GM23338 (cell line): Measurements from ENCODE around the gene VAV3. TPM values are rescaled to one million over a fixed set of nuclear protein-coding genes. Genes with fewer than 3 reads are reported as not detected.

Experiments used
- ATAC-seq: fragments of 200-7000 bp; cut with Tn5 transposase; 3 replicates; pipeline ENCODE4 v1.9.1; 2020
- DNase-seq: peaks from one replicate; pipeline ENCODE4 v3.0.0-alpha.2; 2015; ENCODE audit warnings: low spot score
- H2AFZ ChIP-seq: fragments of 200-600 bp; sonication (generic); 2 replicates; pipeline ENCODE4 v1.8.0; 2016; ENCODE audit warnings: antibody characterized with exemption, mild to moderate bottlenecking, moderate library complexity
- H3F3A ChIP-seq: fragments of 200-600 bp; sonication (generic); replicated peaks from 2 replicates; pipeline ENCODE4 v1.8.0; 2017; ENCODE audit warnings: antibody characterized with exemption, mixed run types, low read depth
- H3K27ac ChIP-seq: fragments of 200-600 bp; sonication (generic); 2 replicates; pipeline ENCODE4 v1.6.1; 2016; ENCODE audit warnings: low read depth
- H3K27me3 ChIP-seq: fragments of 200-600 bp; sonication (generic); 2 replicates; pipeline ENCODE4 v1.8.0; 2016; ENCODE audit warnings: mild to moderate bottlenecking, mixed run types, moderate library complexity; ENCODE audit not compliant: insufficient read depth
- H3K36me3 ChIP-seq: fragments of 200-600 bp; sonication (generic); 2 replicates; pipeline ENCODE4 v1.8.0; 2016; ENCODE audit warnings: mild to moderate bottlenecking; ENCODE audit not compliant: insufficient read depth
- H3K4me1 ChIP-seq: fragments of 200-600 bp; sonication (generic); 2 replicates; pipeline ENCODE4 v1.8.0; 2016; ENCODE audit warnings: mild to moderate bottlenecking, moderate library complexity; ENCODE audit not compliant: insufficient read depth
- H3K4me2 ChIP-seq: fragments of 200-600 bp; sonication (generic); 2 replicates; pipeline ENCODE4 v1.7.1; 2017; ENCODE audit warnings: mixed run types
- H3K4me3 ChIP-seq: fragments of 200-600 bp; sonication (generic); 2 replicates; pipeline ENCODE4 v1.6.1; 2016; ENCODE audit warnings: mixed run types
- H3K79me2 ChIP-seq: fragments of 200-600 bp; sonication (generic); replicated peaks from 2 replicates; pipeline ENCODE4 v1.8.0; 2017; ENCODE audit warnings: mild to moderate bottlenecking; ENCODE audit not compliant: insufficient read depth
- H3K9me2 ChIP-seq: fragments of 200-600 bp; sonication (generic); 2 replicates; pipeline ENCODE4 v1.8.0; 2017; ENCODE audit not compliant: insufficient read depth
- H4K20me1 ChIP-seq: fragments of 200-600 bp; sonication (generic); replicated peaks from 2 replicates; pipeline ENCODE4 v1.8.0; 2017; ENCODE audit warnings: mild to moderate bottlenecking; ENCODE audit not compliant: insufficient read depth
- H3K27ac Mint-ChIP-seq: 2 replicates; pipeline ENCODE4 v1.8.0; 2020; ENCODE audit warnings: inconsistent platforms, mild to moderate bottlenecking, moderate library complexity, mixed read lengths
- H3K27me3 Mint-ChIP-seq: 3 replicates; pipeline ENCODE4 v1.8.0; 2022; ENCODE audit warnings: low read depth, mild to moderate bottlenecking, moderate library complexity, mixed read lengths, inconsistent platforms; ENCODE audit not compliant: insufficient read depth, poor library complexity
- H3K36me3 Mint-ChIP-seq: 3 replicates; pipeline ENCODE4 v1.8.0; 2021; ENCODE audit warnings: low read depth, mild to moderate bottlenecking, inconsistent platforms, moderate library complexity, mixed read lengths
- H3K4me1 Mint-ChIP-seq: 3 replicates; pipeline ENCODE4 v1.8.0; 2020; ENCODE audit warnings: mild to moderate bottlenecking, inconsistent platforms, mixed read lengths
- H3K4me3 Mint-ChIP-seq: 3 replicates; pipeline ENCODE4 v1.8.0; 2021; ENCODE audit warnings: moderate library complexity, mild to moderate bottlenecking, inconsistent platforms, mixed read lengths
- H3K9me3 Mint-ChIP-seq: 3 replicates; pipeline ENCODE4 v1.8.0; 2020; ENCODE audit warnings: moderate library complexity, mild to moderate bottlenecking, inconsistent platforms, mixed read lengths
- CREB1 ChIP-seq: fragments of 250-450 bp; sonication (Bioruptor Pico); IDR thresholded peaks from 2 replicates; pipeline ENCODE4 v1.5.0; 2020; ENCODE audit warnings: low read depth, mild to moderate bottlenecking, moderate library complexity
- CTCF ChIP-seq, 2 experiments: fragments of 200-600 bp in 1 of 2; sonication (generic) in 1 of 2; conservative IDR thresholded peaks; 2 replicates each; pipeline versions ENCODE4 v1.5.1 to v1.6.1; 2016 to 2017; ENCODE audit warnings: antibody characterized with exemption in 2 of 2, low read depth in 2 of 2, mild to moderate bottlenecking in 2 of 2, moderate library complexity in 1 of 2
- EZH2 ChIP-seq: fragments of 200-600 bp; sonication (generic); IDR thresholded peaks from one replicate; pipeline ENCODE4 v1.8.0; 2017; ENCODE audit warnings: antibody characterized with exemption, mild to moderate bottlenecking, low read depth; ENCODE audit not compliant: unreplicated experiment
- EZH2phosphoT487 ChIP-seq: fragments of 200-600 bp; sonication (generic); IDR thresholded peaks from one replicate; pipeline ENCODE4 v1.8.1; 2018; ENCODE audit warnings: antibody characterized with exemption; ENCODE audit not compliant: unreplicated experiment
- JUNB ChIP-seq: IDR thresholded peaks from one replicate; pipeline ENCODE4 v1.6.1; 2016; ENCODE audit warnings: antibody characterized with exemption; ENCODE audit not compliant: unreplicated experiment
- POLR2AphosphoS5 ChIP-seq: IDR thresholded peaks from 2 replicates; pipeline ENCODE4 v1.6.1; 2016; ENCODE audit warnings: antibody characterized with exemption, low read depth
- ZNF114 ChIP-seq: fragments of 250-450 bp; sonication (Bioruptor Pico); IDR thresholded peaks from 2 replicates; pipeline ENCODE4 v1.5.0; 2020; ENCODE audit warnings: mild to moderate bottlenecking, moderate library complexity
- ZNF331 ChIP-seq: fragments of 250-450 bp; sonication (Bioruptor Pico); IDR thresholded peaks from 2 replicates; pipeline ENCODE4 v1.5.0; 2020; ENCODE audit warnings: low read depth, mild to moderate bottlenecking, moderate library complexity
- polyA plus RNA-seq: library from polyadenylated mRNA; unstranded; fragments of >200 nt; fragmentation: Nextera tagmentation; extraction: Ambion mirVana; gene quantifications from 2 replicates; pipeline ENCODE4 v1.2.1, GENCODE V29; 2016
- total RNA-seq: library from RNA; depleted of rRNA; stranded (reverse); fragments of >200 nt; shearing (Covaris generic); gene quantifications from 2 replicates; pipeline ENCODE4 v1.2.3, GENCODE V29; 2014
- TF ChIP-seq, protein P1 (sequence below): IDR thresholded peaks from one replicate; pipeline ENCODE4 v1.6.1; 2018; ENCODE audit warnings: antibody characterized with exemption; ENCODE audit not compliant: unreplicated experiment

The VAV3 gene
- total and polyA plus RNA-seq, 2 experiments from 2014 or later: 3.0 to 11.3 TPM

- Histone ChIP-seq H3K9me2 (no peaks in the 10 kb centered on the region), H3K4me1 (peaks cover 14% of the 10 kb centered on the region), H2AFZ (peak overlapping the region; percentile 97), H4K20me1 (no peaks in the 10 kb centered on the region), H3F3A (peaks cover 3% of the 10 kb centered on the region; the same call in 1 of the 2 replicates), H3K4me3 (peak overlapping the region; percentile 96), H3K27me3 (peaks cover 26% of the 10 kb centered on the region), H3K79me2 (peaks cover 17% of the 10 kb centered on the region; the same call in 1 of the 2 replicates), H3K36me3 (no peaks in the 10 kb centered on the region), H3K27ac (no peak overlapping the region), H3K4me2 (peak overlapping the region; percentile 99)
- peaks cover 10% of the 10 kb centered on the region; the same call in 2 of the 3 replicates for H3K4me1 Mint-ChIP-seq
- peaks cover 16% of the 10 kb centered on the region for H3K27me3 Mint-ChIP-seq
- no peaks in the 10 kb centered on the region for H3K36me3 Mint-ChIP-seq
- peak overlapping the region; percentile 93 for H3K4me3 Mint-ChIP-seq
- no peaks in the 10 kb centered on the region for H3K9me3 Mint-ChIP-seq
- TF ChIP-seq EZH2: peak; percentile 28
- peak; percentile 25; the same call in 1 of the 2 replicates for TF ChIP-seq POLR2AphosphoS5
- no peak for TF ChIP-seq ZNF114
- ATAC-seq: peak; percentile 62
- DNase-seq: peak; percentile 81
- no peak overlapping the region for H3K27ac Mint-ChIP-seq
These were observed 457 bp downstream of the VAV3 start for GRCh38 chr1:107964336-107965109.

DNA sequence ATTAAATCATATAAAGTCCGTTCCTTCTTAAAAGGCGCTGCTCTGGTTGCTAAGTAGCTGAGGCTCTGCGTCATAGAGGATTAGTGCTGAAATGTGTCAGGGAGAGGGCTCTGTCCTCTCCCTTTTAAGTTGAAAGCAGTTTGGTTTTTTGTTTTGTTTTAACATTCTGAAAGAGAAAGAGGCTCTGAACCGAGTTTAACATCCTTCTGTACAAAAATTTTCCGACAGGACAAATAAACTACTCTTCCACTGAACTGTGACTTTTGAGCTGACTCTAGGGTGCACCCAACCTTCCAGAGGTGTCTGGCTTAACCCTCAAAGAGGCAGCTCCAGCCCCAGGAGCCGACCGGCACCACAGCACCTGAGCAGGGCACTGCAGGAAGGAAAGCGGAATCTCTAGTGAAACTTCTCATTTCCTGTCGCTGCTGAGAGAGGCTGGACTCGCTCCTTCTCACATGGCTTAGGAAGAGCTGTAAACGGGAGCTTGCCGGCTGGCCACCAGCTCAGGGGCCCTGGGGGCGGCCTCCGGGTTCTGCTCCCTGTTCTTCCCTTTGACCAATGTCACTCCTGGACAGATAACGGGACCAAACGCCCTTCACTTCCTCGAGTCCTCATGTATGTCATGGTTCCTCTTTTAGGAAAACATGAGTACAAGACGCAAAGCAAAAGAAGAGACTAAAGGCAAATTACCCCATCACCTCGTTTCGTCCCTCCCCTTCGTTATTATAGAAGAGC lies 1.2 kb downstream of the VAV3 start:
- H3F3A ChIP-seq: peaks cover 3% of the 10 kb centered on the region; the same call in 1 of the 2 replicates
- H3K4me3 Mint-ChIP-seq: peak overlapping the region; percentile 93
- H3K4me2 ChIP-seq: peak overlapping the region; percentile 99
- ATAC-seq (peak; percentile 39), DNase-seq (peak; percentile 64)
- peak overlapping the region; percentile 96 for H3K4me3 ChIP-seq
- H3K4me1 Mint-ChIP-seq: peaks cover 10% of the 10 kb centered on the region; the same call in 2 of the 3 replicates
- peaks cover 14% of the 10 kb centered on the region for H3K4me1 ChIP-seq
- H3K36me3 ChIP-seq: no peaks in the 10 kb centered on the region
- H3K27me3 Mint-ChIP-seq: peaks cover 16% of the 10 kb centered on the region
- H3K27me3 ChIP-seq: peaks cover 26% of the 10 kb centered on the region
- no peaks in the 10 kb centered on the region for H3K9me3 Mint-ChIP-seq
- H3K27ac ChIP-seq: no peak overlapping the region
- peaks cover 17% of the 10 kb centered on the region; the same call in 1 of the 2 replicates for H3K79me2 ChIP-seq
- no peaks in the 10 kb centered on the region for H4K20me1 ChIP-seq
- peak overlapping the region; percentile 97 for H2AFZ ChIP-seq
- no peaks in the 10 kb centered on the region for H3K9me2 ChIP-seq
- no peaks in the 10 kb centered on the region for H3K36me3 Mint-ChIP-seq
- no peak overlapping the region for H3K27ac Mint-ChIP-seq
- no peak for TF ChIP-seq CTCF (conservative IDR thresholded peaks at IDR 0.05; ENCODE audit: low read depth in 2 of 2)
- no peak for TF ChIP-seq POLR2AphosphoS5
- no peak for TF ChIP-seq ZNF331 (CRISPR knock-in tag)
- no peak for TF ChIP-seq EZH2phosphoT487
- TF ChIP-seq, protein P1, sequence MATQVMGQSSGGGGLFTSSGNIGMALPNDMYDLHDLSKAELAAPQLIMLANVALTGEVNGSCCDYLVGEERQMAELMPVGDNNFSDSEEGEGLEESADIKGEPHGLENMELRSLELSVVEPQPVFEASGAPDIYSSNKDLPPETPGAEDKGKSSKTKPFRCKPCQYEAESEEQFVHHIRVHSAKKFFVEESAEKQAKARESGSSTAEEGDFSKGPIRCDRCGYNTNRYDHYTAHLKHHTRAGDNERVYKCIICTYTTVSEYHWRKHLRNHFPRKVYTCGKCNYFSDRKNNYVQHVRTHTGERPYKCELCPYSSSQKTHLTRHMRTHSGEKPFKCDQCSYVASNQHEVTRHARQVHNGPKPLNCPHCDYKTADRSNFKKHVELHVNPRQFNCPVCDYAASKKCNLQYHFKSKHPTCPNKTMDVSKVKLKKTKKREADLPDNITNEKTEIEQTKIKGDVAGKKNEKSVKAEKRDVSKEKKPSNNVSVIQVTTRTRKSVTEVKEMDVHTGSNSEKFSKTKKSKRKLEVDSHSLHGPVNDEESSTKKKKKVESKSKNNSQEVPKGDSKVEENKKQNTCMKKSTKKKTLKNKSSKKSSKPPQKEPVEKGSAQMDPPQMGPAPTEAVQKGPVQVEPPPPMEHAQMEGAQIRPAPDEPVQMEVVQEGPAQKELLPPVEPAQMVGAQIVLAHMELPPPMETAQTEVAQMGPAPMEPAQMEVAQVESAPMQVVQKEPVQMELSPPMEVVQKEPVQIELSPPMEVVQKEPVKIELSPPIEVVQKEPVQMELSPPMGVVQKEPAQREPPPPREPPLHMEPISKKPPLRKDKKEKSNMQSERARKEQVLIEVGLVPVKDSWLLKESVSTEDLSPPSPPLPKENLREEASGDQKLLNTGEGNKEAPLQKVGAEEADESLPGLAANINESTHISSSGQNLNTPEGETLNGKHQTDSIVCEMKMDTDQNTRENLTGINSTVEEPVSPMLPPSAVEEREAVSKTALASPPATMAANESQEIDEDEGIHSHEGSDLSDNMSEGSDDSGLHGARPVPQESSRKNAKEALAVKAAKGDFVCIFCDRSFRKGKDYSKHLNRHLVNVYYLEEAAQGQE: no peak
- no peak for TF ChIP-seq CREB1
- no peak for TF ChIP-seq JUNB
